Measurements from ENCODE around the gene IL15. TPM values are rescaled to one million over a fixed set of nuclear protein-coding genes. Genes with fewer than 3 reads are reported as not detected.

The IL15 gene
- total and polyA plus RNA-seq, 4 donors = 4.7 to 12.5 (median 8.1) TPM

GRCh38 chr4:141625023-141625422 lies 11.4 kb upstream of the IL15 start:
- no peak for ATAC-seq (ENCODE audit: insufficient read depth, low FRiP score)
- Histone ChIP-seq H3K4me1 (ENCODE audit: control insufficient read depth in 5 of 5, insufficient read depth in 5 of 5, low read length in 5 of 5) (no peaks in the 10 kb centered on the region), H3K9ac (ENCODE audit: insufficient read depth in 1 of 2, low read length in 2 of 2) (no peak overlapping the region), H3K36me3 (ENCODE audit: control insufficient read depth in 4 of 4, insufficient read depth in 4 of 4, low read length in 4 of 4) (no peaks in the 10 kb centered on the region), H3K27me3 (ENCODE audit: control insufficient read depth in 3 of 3, insufficient read depth in 3 of 3, low read length in 2 of 3) (no peaks in the 10 kb centered on the region), H3K9me3 (ENCODE audit: control insufficient read depth in 4 of 4, insufficient read depth in 3 of 4, low read length in 3 of 4) (no peaks in the 10 kb centered on the region), H3K4me3 (no peak overlapping the region), H3K27ac (ENCODE audit: low read depth in 1 of 2, low read length in 1 of 2) (no peak overlapping the region)
- TF ChIP-seq CTCF (IDR thresholded peaks at IDR 0.05; ENCODE audit: control extremely low read depth, extremely low read depth) = no peak
- WGBS, 2 donors = 63 to 67% methylated on average over 2 of the region's 2 CpGs
- DNase-seq = no peak

- ATAC-seq (ENCODE audit: insufficient read depth, low FRiP score) (no peak), DNase-seq (no peak)
- H3K4me1 ChIP-seq (ENCODE audit: control insufficient read depth in 5 of 5, insufficient read depth in 5 of 5, low read length in 5 of 5) = peaks cover 0 to 3% (median 0%) of the 10 kb centered on the region in 5 donors
- no peak for TF ChIP-seq CTCF (IDR thresholded peaks at IDR 0.05; ENCODE audit: control extremely low read depth, extremely low read depth)
- no peak overlapping the region for H3K9ac ChIP-seq (ENCODE audit: insufficient read depth in 1 of 2, low read length in 2 of 2)
- H3K27ac ChIP-seq (ENCODE audit: low read depth in 1 of 2, low read length in 1 of 2) = no peak overlapping the region
- H3K4me3 ChIP-seq = no peak overlapping the region
- 71 to 84% methylated on average over 1 of the region's 1 CpG for WGBS, 2 donors
- H3K27me3 ChIP-seq (ENCODE audit: control insufficient read depth in 3 of 3, insufficient read depth in 3 of 3, low read length in 2 of 3) = peaks cover 0 to 10% (median 6%) of the 10 kb centered on the region in 3 donors
- H3K9me3 ChIP-seq (ENCODE audit: control insufficient read depth in 4 of 4, insufficient read depth in 3 of 4, low read length in 3 of 4) = no peaks in the 10 kb centered on the region
- H3K36me3 ChIP-seq (ENCODE audit: control insufficient read depth in 4 of 4, insufficient read depth in 4 of 4, low read length in 4 of 4) = no peaks in the 10 kb centered on the region
These were observed 5.5 kb upstream of the IL15 start for GRCh38 chr4:141630854-141631253.

DNA sequence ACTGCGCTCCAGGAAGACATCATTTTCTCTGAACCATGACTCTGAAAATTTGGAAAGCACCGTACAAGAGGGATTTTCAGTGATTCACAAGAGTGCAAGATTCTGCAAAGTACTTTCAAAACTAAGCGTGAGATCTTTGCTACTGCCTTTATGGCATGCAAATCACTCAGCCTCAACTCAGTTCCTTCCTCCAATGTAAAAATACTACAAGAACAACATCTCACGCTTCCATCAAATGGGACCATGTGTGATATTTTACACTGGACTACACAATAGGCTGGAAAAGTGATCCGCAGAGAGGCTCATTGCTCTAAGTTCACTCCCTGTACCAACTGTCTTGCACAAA lies 674 bp upstream of the IL15 start:
- H3K27ac ChIP-seq (ENCODE audit: low read depth in 1 of 2, low read length in 1 of 2) = no peak overlapping the region
- no peak for ATAC-seq (ENCODE audit: insufficient read depth, low FRiP score)

More for the DNA sequence above, 674 bp upstream of the IL15 start:
- no peak for TF ChIP-seq CTCF (IDR thresholded peaks at IDR 0.05; ENCODE audit: control extremely low read depth, extremely low read depth)
- Histone ChIP-seq H3K9me3 (ENCODE audit: control insufficient read depth in 4 of 4, insufficient read depth in 3 of 4, low read length in 3 of 4) (no peaks in the 10 kb centered on the region), H3K9ac (ENCODE audit: insufficient read depth in 1 of 2, low read length in 2 of 2) (no peak overlapping the region), H3K27me3 (ENCODE audit: control insufficient read depth in 3 of 3, insufficient read depth in 3 of 3, low read length in 2 of 3) (peaks cover 0 to 38% (median 25%) of the 10 kb centered on the region in 3 donors), H3K4me1 (ENCODE audit: control insufficient read depth in 5 of 5, insufficient read depth in 5 of 5, low read length in 5 of 5) (peaks cover 0 to 8% (median 0%) of the 10 kb centered on the region in 5 donors), H3K36me3 (ENCODE audit: control insufficient read depth in 4 of 4, insufficient read depth in 4 of 4, low read length in 4 of 4) (no peaks in the 10 kb centered on the region), H3K4me3 (peak overlapping the region; percentile 82)
- DNase-seq = no peak
- 51 to 52% methylated on average over 5 of the region's 5 CpGs for WGBS, 2 donors

Measured in lung (tissue), 12 donors.